GM12878 (cell line): ENCODE measurements around the gene ARID4B. TPM values are rescaled to one million over a fixed set of nuclear protein-coding genes. Genes with fewer than 3 reads are reported as not detected.

Experiments used
- BCLAF1 ChIP-seq: fragments of 450-650 bp; IDR thresholded peaks from 2 replicates; pipeline ENCODE4 v1.6.1; 2017; ENCODE audit warnings: antibody characterized with exemption, mild to moderate bottlenecking, moderate library complexity
- CBX3 ChIP-seq: fragments of 200-600 bp; sonication (generic); IDR thresholded peaks from 2 replicates; pipeline ENCODE4 v1.6.1; 2016; ENCODE audit warnings: low read depth, borderline replicate concordance
- ELK1 ChIP-seq: IDR thresholded peaks from 2 replicates; pipeline ENCODE4 v1.6.1; 2012; ENCODE audit warnings: low read depth, low read length, improper control_type of control experiment
- FOXM1 ChIP-seq: IDR thresholded peaks from 2 replicates; pipeline ENCODE4 v1.6.1; 2012; ENCODE audit warnings: low read depth, mild to moderate bottlenecking, inconsistent platforms, low read length, moderate library complexity
- GABPA ChIP-seq: IDR thresholded peaks from 2 replicates; pipeline ENCODE4 v1.6.1; 2014; ENCODE audit warnings: antibody characterized with exemption, low read depth, mild to moderate bottlenecking, inconsistent platforms
- HCFC1 ChIP-seq: fragments of 150-350 bp; IDR thresholded peaks from 2 replicates; pipeline ENCODE4 v1.6.1; 2014; ENCODE audit warnings: low read length
- NRF1 ChIP-seq: conservative IDR thresholded peaks from 2 replicates; pipeline ENCODE4 v1.6.1; 2011; ENCODE audit warnings: mild to moderate bottlenecking, low read depth, low read length, improper control_type of control experiment
- POLR2AphosphoS5 ChIP-seq: IDR thresholded peaks from 2 replicates; pipeline ENCODE4 v1.6.1; 2011; ENCODE audit warnings: mild to moderate bottlenecking, low read length, inconsistent platforms
- RCOR1 ChIP-seq: conservative IDR thresholded peaks from 2 replicates; pipeline ENCODE4 v1.6.1; 2012; ENCODE audit warnings: low read depth, low read length, improper control_type of control experiment
- SMAD5 ChIP-seq: IDR thresholded peaks from 2 replicates; pipeline ENCODE4 v1.6.1; 2016; ENCODE audit warnings: antibody characterized with exemption, low read depth
- SP1 ChIP-seq: IDR thresholded peaks from one replicate; pipeline ENCODE4 v1.6.1; 2011; ENCODE audit warnings: low read depth, low read length
- STAT1 ChIP-seq: fragments of 450-650 bp; conservative IDR thresholded peaks from 2 replicates; pipeline ENCODE4 v1.6.1; 2014; ENCODE audit warnings: antibody characterized with exemption, mild to moderate bottlenecking
- TCF7 ChIP-seq: IDR thresholded peaks from 2 replicates; pipeline ENCODE4 v1.6.1; 2014; ENCODE audit warnings: antibody characterized with exemption, borderline replicate concordance
- WRNIP1 ChIP-seq: IDR thresholded peaks from 2 replicates; pipeline ENCODE4 v1.6.1; 2011; ENCODE audit warnings: low read depth, low read length, improper control_type of control experiment, borderline replicate concordance
- ZBTB11 ChIP-seq: fragments of 450-650 bp; formaldehyde crosslinking; IDR thresholded peaks from 2 replicates; pipeline ENCODE4 v1.5.0; 2022; ENCODE audit warnings: mild to moderate bottlenecking, missing genetic modification characterization
- ZBTB4 ChIP-seq: fragments of 450-650 bp; formaldehyde crosslinking; IDR thresholded peaks from 2 replicates; pipeline ENCODE4 v1.4.0; 2022; ENCODE audit warnings: mild to moderate bottlenecking, moderate library complexity
- ZNF217 ChIP-seq: fragments of 450-650 bp; IDR thresholded peaks from 2 replicates; pipeline ENCODE4 v1.6.1; 2017; ENCODE audit warnings: antibody characterized with exemption, mild to moderate bottlenecking
- polyA plus RNA-seq, 11 experiments: library from polyadenylated mRNA; depleted of rRNA in 4 of 11; unstranded in 6 of 11; stranded (reverse) in 5 of 11; fragments of >200 nt; fragmentation: Nextera tagmentation in 4 of 11; fragmentation: Illumina TruSeq in 1 of 11; extraction: Ambion mirVana in 4 of 11; extraction: Trizol in 1 of 11; gene quantifications; 1 replicate in 1 of 11; 2 replicates in 10 of 11; pipeline versions ENCODE4 v1.2.1 to v1.2.3, GENCODE V29; 2011 to 2016; ENCODE audit warnings: inconsistent platforms in 2 of 11, missing spikeins in 2 of 11, low read depth in 1 of 11
- total RNA-seq, 4 experiments: library from RNA; depleted of rRNA in 3 of 4; stranded (reverse); fragments of >200 nt in 3 of 4; fragmentation: Illumina TruSeq in 1 of 4; extraction: Trizol in 1 of 4; gene quantifications; 2 replicates each; pipeline versions ENCODE4 v1.2.1 to v1.2.3, GENCODE V29; 2013 to 2021

Gene ARID4B
- total and polyA plus RNA-seq, 10 of the 15 experiments (the other 5 are each of a cell fraction or from before 2014, with no cell fraction given), result 13.6 to 39.1 (median 28.0) TPM

- 0 out of 2 replicates have a peak, but pooled peaks have one; percentile 2 for TF ChIP-seq BCLAF1
- peak; percentile 96 for TF ChIP-seq NRF1
- no peak for TF ChIP-seq TCF7
- peak; percentile 84 for TF ChIP-seq GABPA
- TF ChIP-seq RCOR1, result no peak
- no peak for TF ChIP-seq CBX3
- peak; percentile 97 for TF ChIP-seq POLR2AphosphoS5
- no peak for TF ChIP-seq FOXM1
- peak; percentile 95 for TF ChIP-seq SMAD5
- TF ChIP-seq STAT1, result peak; percentile 81; the same call in 1 of the 2 replicates
- peak; percentile 50; the same call in 1 of the 2 replicates for TF ChIP-seq ZBTB11
- no peak for TF ChIP-seq SP1
- TF ChIP-seq HCFC1, result peak; percentile 64
- TF ChIP-seq ZNF217, result no peak
- no peak for TF ChIP-seq ZBTB4 (CRISPR knock-in tag)
- TF ChIP-seq WRNIP1, result no peak
- TF ChIP-seq ELK1, result peak; percentile 92
These were observed 199.3 kb downstream of the ARID4B start, which contains the start of gene TOMM20 (continued) for GRCh38 chr1:235128456-235129328.
